ENCODE measurements around the gene ZNF366. TPM values are rescaled to one million over a fixed set of nuclear protein-coding genes. Genes with fewer than 3 reads are reported as not detected.

Gene ZNF366
- polyA plus RNA-seq, 1 donor: 3.0 TPM

- DNase-seq (ENCODE audit: low read depth): no peak
Observed at GRCh38 chr5:72494623-72495124, 12.5 kb downstream of the ZNF366 start.

GRCh38 chr5:72489536-72489935, 17.7 kb downstream of the ZNF366 start:
- DNase-seq (ENCODE audit: low read depth): no peak

- no peak for DNase-seq (ENCODE audit: low read depth)
Observed at GRCh38 chr5:72488756-72489155, 18.5 kb downstream of the ZNF366 start.

- no peak for DNase-seq (ENCODE audit: low read depth)
Observed at GRCh38 chr5:72487177-72487576, 20.0 kb downstream of the ZNF366 start.

- no peak for DNase-seq (ENCODE audit: low read depth)
Observed at GRCh38 chr5:72486371-72486770, 20.8 kb downstream of the ZNF366 start.

GRCh38 chr5:72485430-72485974, 21.7 kb downstream of the ZNF366 start:
- DNase-seq (ENCODE audit: low read depth): no peak

GRCh38 chr5:72482046-72482445, 25.2 kb downstream of the ZNF366 start:
- DNase-seq (ENCODE audit: low read depth): no peak

- no peak for DNase-seq (ENCODE audit: low read depth)
Observed at GRCh38 chr5:72480841-72481240, 26.4 kb downstream of the ZNF366 start.

GRCh38 chr5:72479921-72480320, 27.3 kb downstream of the ZNF366 start:
- no peak for DNase-seq (ENCODE audit: low read depth)

- no peak for DNase-seq (ENCODE audit: low read depth)
Observed at GRCh38 chr5:72478684-72479083, 28.5 kb downstream of the ZNF366 start.

GRCh38 chr5:72478276-72478675, 28.9 kb downstream of the ZNF366 start:
- DNase-seq (ENCODE audit: low read depth): no peak

GRCh38 chr5:72477644-72478043, 29.6 kb downstream of the ZNF366 start:
- no peak for DNase-seq (ENCODE audit: low read depth)

- no peak for DNase-seq (ENCODE audit: low read depth)
Observed at GRCh38 chr5:72477176-72477575, 30.0 kb downstream of the ZNF366 start.

GRCh38 chr5:72476721-72477120, 30.5 kb downstream of the ZNF366 start:
- no peak for DNase-seq (ENCODE audit: low read depth)

- DNase-seq (ENCODE audit: low read depth): no peak
Observed at GRCh38 chr5:72476275-72476674, 30.9 kb downstream of the ZNF366 start.

GRCh38 chr5:72474516-72474915, 32.7 kb downstream of the ZNF366 start:
- no peak for DNase-seq (ENCODE audit: low read depth)

- DNase-seq (ENCODE audit: low read depth): no peak
Observed at GRCh38 chr5:72474046-72474500, 33.1 kb downstream of the ZNF366 start.

GRCh38 chr5:72472666-72473422, 34.4 kb downstream of the ZNF366 start:
- no peak for DNase-seq (ENCODE audit: low read depth)

GRCh38 chr5:72472031-72472430, 35.2 kb downstream of the ZNF366 start:
- no peak for DNase-seq (ENCODE audit: low read depth)

- DNase-seq (ENCODE audit: low read depth): no peak
Observed at GRCh38 chr5:72470826-72471225, 36.4 kb downstream of the ZNF366 start.

GRCh38 chr5:72468606-72469005, 38.6 kb downstream of the ZNF366 start:
- no peak for DNase-seq (ENCODE audit: low read depth)

GRCh38 chr5:72468024-72468423, 39.2 kb downstream of the ZNF366 start:
- no peak for DNase-seq (ENCODE audit: low read depth)

- DNase-seq (ENCODE audit: low read depth): no peak
Observed at GRCh38 chr5:72467461-72467860, 39.7 kb downstream of the ZNF366 start.
